BE2C (cell line): ENCODE data around the gene MLXIP.

ENCODE experiments used
- DNase-seq: peaks from one replicate; pipeline ENCODE4 v3.0.0-alpha.2; 2020
- H3K27me3 ChIP-seq: fragments of 250-450 bp; sonication (Bioruptor Pico); 2 replicates; pipeline ENCODE4 v1.5.1; 2020; ENCODE audit warnings: mild to moderate bottlenecking
- H3K36me3 ChIP-seq: fragments of 250-450 bp; sonication (Bioruptor Pico); 2 replicates; pipeline ENCODE4 v1.5.1; 2020; ENCODE audit warnings: mild to moderate bottlenecking
- H3K4me1 ChIP-seq: fragments of 250-450 bp; sonication (Bioruptor Pico); 2 replicates; pipeline ENCODE4 v1.5.1; 2020
- H3K4me3 ChIP-seq: 2 replicates; pipeline ENCODE4 v1.5.1; 2011; ENCODE audit warnings: low read depth, low read length
- H3K9me3 ChIP-seq: fragments of 250-450 bp; sonication (Bioruptor Pico); 2 replicates; pipeline ENCODE4 v1.5.1; 2020
- TF ChIP-seq, protein P1 (sequence below): IDR thresholded peaks from 2 replicates; pipeline ENCODE4 v1.5.1; 2012; ENCODE audit warnings: mild to moderate bottlenecking, low read depth, low read length

MLXIP gene

DNA sequence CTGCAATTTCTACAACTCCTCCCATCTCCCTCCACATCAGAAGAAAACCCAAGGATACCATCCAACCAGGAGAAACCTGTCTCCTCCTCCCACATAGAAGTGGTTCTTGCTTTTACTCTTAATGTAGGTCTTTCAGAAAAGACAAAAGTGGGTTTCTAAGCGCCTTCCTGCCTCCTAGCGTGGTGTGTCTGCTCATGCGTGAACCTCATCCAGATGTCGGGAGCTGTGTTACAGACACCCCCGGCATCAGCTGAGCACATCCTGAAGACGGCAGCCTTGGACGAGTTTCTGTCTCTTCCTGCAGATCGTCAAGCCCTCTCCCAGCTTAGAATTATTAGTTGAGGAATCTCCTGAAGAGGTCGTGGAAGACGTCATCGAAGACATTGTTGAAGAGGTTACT, 113.9 kb downstream of the MLXIP start:
- H3K27me3 ChIP-seq, result no peaks in the 10 kb centered on the region
- H3K4me3 ChIP-seq, result no peak overlapping the region
- H3K9me3 ChIP-seq, result no peaks in the 10 kb centered on the region
- TF ChIP-seq, protein P1, sequence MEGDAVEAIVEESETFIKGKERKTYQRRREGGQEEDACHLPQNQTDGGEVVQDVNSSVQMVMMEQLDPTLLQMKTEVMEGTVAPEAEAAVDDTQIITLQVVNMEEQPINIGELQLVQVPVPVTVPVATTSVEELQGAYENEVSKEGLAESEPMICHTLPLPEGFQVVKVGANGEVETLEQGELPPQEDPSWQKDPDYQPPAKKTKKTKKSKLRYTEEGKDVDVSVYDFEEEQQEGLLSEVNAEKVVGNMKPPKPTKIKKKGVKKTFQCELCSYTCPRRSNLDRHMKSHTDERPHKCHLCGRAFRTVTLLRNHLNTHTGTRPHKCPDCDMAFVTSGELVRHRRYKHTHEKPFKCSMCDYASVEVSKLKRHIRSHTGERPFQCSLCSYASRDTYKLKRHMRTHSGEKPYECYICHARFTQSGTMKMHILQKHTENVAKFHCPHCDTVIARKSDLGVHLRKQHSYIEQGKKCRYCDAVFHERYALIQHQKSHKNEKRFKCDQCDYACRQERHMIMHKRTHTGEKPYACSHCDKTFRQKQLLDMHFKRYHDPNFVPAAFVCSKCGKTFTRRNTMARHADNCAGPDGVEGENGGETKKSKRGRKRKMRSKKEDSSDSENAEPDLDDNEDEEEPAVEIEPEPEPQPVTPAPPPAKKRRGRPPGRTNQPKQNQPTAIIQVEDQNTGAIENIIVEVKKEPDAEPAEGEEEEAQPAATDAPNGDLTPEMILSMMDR, result no peak
- H3K36me3 ChIP-seq, result no peaks in the 10 kb centered on the region
- no peak for DNase-seq
- no peaks in the 10 kb centered on the region; the same call in 1 of the 2 replicates for H3K4me1 ChIP-seq

DNA sequence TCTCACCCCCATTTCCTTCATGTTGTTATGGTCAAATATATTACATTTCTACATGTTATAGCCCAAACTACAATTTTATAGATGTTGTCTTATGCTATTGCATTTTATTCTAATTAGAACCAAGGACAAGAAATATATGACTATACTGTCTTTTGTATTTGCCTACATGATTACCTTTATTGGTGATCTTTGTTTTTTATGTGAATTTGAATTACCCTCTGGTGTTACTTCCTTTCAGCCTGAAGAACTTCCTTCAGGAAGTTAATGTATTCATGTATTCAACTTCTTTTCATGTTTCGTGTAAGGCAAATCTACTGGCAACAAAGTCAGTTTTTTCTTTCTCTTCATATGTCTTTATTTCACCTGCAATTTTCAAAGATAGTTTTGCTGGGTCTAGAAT, 116.2 kb downstream of the MLXIP start:
- H3K4me1 ChIP-seq, result no peaks in the 10 kb centered on the region; the same call in 1 of the 2 replicates
- TF ChIP-seq, protein P1, result no peak

DNA sequence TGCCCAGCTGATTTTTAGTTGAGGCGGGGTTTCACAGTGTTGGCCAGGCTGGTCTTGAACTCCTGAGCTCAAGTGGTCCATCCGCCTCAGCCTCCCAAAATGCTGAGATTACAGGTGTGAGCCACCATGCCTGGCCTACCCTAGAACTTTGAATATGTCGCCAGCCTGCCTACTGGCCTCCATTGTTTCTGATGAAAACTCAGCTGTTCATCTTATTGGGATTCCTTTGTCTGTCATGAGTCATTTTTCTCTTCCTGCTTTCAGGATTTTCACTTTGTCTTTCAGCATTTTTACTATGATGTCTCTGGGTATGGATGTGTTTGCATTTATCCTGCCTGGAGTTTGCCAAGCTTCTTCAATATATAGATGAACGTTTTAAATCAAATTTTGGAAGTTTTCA, 116.8 kb downstream of the MLXIP start:
- DNase-seq, result no peak
- TF ChIP-seq, protein P1, result no peak
- no peaks in the 10 kb centered on the region for H3K27me3 ChIP-seq
- H3K36me3 ChIP-seq, result no peaks in the 10 kb centered on the region
- H3K4me3 ChIP-seq, result no peak overlapping the region
- H3K4me1 ChIP-seq, result no peaks in the 10 kb centered on the region; the same call in 1 of the 2 replicates
- H3K9me3 ChIP-seq, result no peaks in the 10 kb centered on the region

More for the DNA sequence above, 116.2 kb downstream of the MLXIP start:
- no peaks in the 10 kb centered on the region for H3K36me3 ChIP-seq
- no peak overlapping the region for H3K4me3 ChIP-seq
- no peaks in the 10 kb centered on the region for H3K27me3 ChIP-seq
- DNase-seq, result no peak
- no peaks in the 10 kb centered on the region for H3K9me3 ChIP-seq
